GM20000 (cell line): ENCODE measurements around the gene NEGR1.

ENCODE experiments used
- DNase-seq: peaks from one replicate; pipeline ENCODE4 v3.0.0; 2012; ENCODE audit warnings: low spot score
- CTCF ChIP-seq: IDR thresholded peaks from 2 replicates; pipeline ENCODE4 v1.5.1; 2012; ENCODE audit warnings: mild to moderate bottlenecking, control low read depth; ENCODE audit errors: extremely low read depth, missing control alignments

The NEGR1 gene

GRCh38 chr1:71738256-71738655 lies 544.1 kb downstream of the NEGR1 start:
- DNase-seq = no peak

GRCh38 chr1:71737768-71738167 lies 544.6 kb downstream of the NEGR1 start:
- no peak for TF ChIP-seq CTCF
- DNase-seq = no peak

More at GRCh38 chr1:71738256-71738655, 544.1 kb downstream of the NEGR1 start:
- TF ChIP-seq CTCF = no peak

- no peak for TF ChIP-seq CTCF
- no peak for DNase-seq
Observed at GRCh38 chr1:71733121-71733520, 549.2 kb downstream of the NEGR1 start.

- no peak for TF ChIP-seq CTCF
- no peak for DNase-seq
Observed at GRCh38 chr1:71721532-71721931, 560.8 kb downstream of the NEGR1 start.

- DNase-seq = no peak
- no peak for TF ChIP-seq CTCF
Observed at GRCh38 chr1:71719330-71719729, 563.0 kb downstream of the NEGR1 start.

GRCh38 chr1:71717186-71717585 lies 565.2 kb downstream of the NEGR1 start:
- TF ChIP-seq CTCF = no peak
- DNase-seq = no peak

GRCh38 chr1:71711456-71711855 lies 570.9 kb downstream of the NEGR1 start:
- no peak for TF ChIP-seq CTCF
- no peak for DNase-seq
